HepG2 (cell line): ENCODE measurements around the gene ATXN7L3. TPM values are rescaled to one million over a fixed set of nuclear protein-coding genes. Genes with fewer than 3 reads are reported as not detected.

ENCODE experiments used
- CBX5 ChIP-seq: sonication (generic); formaldehyde crosslinking; IDR thresholded peaks from 2 replicates; pipeline ENCODE4 v1.4.0; 2020; ENCODE audit warnings: missing genetic modification reagents, borderline replicate concordance
- ERF ChIP-seq: IDR thresholded peaks from 2 replicates; pipeline ENCODE4 v1.6.1; 2018; ENCODE audit warnings: missing biosample characterization, missing genetic modification reagents
- FOXK1 ChIP-seq: sonication (generic); formaldehyde crosslinking; IDR thresholded peaks from 2 replicates; pipeline ENCODE4 v1.4.0; 2020; ENCODE audit warnings: low read depth, missing genetic modification reagents, borderline replicate concordance
- GABPA ChIP-seq, 2 experiments: IDR thresholded peaks; 2 replicates each; pipeline ENCODE4 v1.6.1; 2011 to 2016; ENCODE audit warnings: low read depth in 2 of 2, low read length in 1 of 2, missing biosample characterization in 1 of 2, missing genetic modification characterization in 1 of 2
- HINFP ChIP-seq: sonication (generic); formaldehyde crosslinking; IDR thresholded peaks from 2 replicates; pipeline ENCODE4 v1.4.0; 2020; ENCODE audit warnings: low read depth, mild to moderate bottlenecking, missing genetic modification reagents
- JUND ChIP-seq: sonication (generic); formaldehyde crosslinking; IDR thresholded peaks from 2 replicates; pipeline ENCODE4 v1.8.0; 2022; ENCODE audit warnings: mild to moderate bottlenecking, missing genetic modification reagents
- KLF13 ChIP-seq: sonication (generic); formaldehyde crosslinking; IDR thresholded peaks from 2 replicates; pipeline ENCODE4 v1.4.0; 2020; ENCODE audit warnings: mild to moderate bottlenecking, missing genetic modification reagents
- PHF21A ChIP-seq: sonication (generic); formaldehyde crosslinking; IDR thresholded peaks from 2 replicates; pipeline ENCODE4 v1.5.0; 2020; ENCODE audit warnings: mild to moderate bottlenecking, missing genetic modification reagents
- PTBP1 ChIP-seq: fragments of 200-400 bp; formaldehyde crosslinking; IDR thresholded peaks from 2 replicates; pipeline ENCODE4 v1.6.1; 2018; ENCODE audit warnings: low read length, low read depth; ENCODE audit not compliant: poor library complexity, severe bottlenecking
- SP2 ChIP-seq: sonication (generic); formaldehyde crosslinking; IDR thresholded peaks from 2 replicates; pipeline ENCODE4 v1.5.1; 2020; ENCODE audit warnings: mild to moderate bottlenecking, missing genetic modification reagents
- TEAD3 ChIP-seq: optimal IDR thresholded peaks from 2 replicates; pipeline ENCODE3; 2016; ENCODE audit warnings: borderline replicate concordance
- ZEB1 ChIP-seq: IDR thresholded peaks from 2 replicates; pipeline ENCODE4 v1.6.1; 2012; ENCODE audit warnings: mild to moderate bottlenecking, low read depth, inconsistent platforms; ENCODE audit not compliant: insufficient replicate concordance
- ZFP90 ChIP-seq: sonication (generic); formaldehyde crosslinking; IDR thresholded peaks from 2 replicates; pipeline ENCODE4 v1.8.0; 2022; ENCODE audit warnings: missing genetic modification reagents, mild to moderate bottlenecking, inconsistent platforms, borderline replicate concordance
- ZHX2 ChIP-seq, 2 experiments: sonication (generic) in 1 of 2; formaldehyde crosslinking in 1 of 2; IDR thresholded peaks; 2 replicates each; pipeline versions ENCODE4 v1.6.1 to v1.9.0; 2014 to 2022; ENCODE audit warnings: antibody characterized with exemption in 1 of 2, borderline replicate concordance in 1 of 2, inconsistent platforms in 1 of 2, low read depth in 1 of 2, missing genetic modification reagents in 1 of 2
- polyA plus RNA-seq, 8 experiments: library from polyadenylated mRNA; depleted of rRNA in 3 of 8; stranded (reverse) in 7 of 8; unstranded in 1 of 8; fragments of >200 nt; fragmentation: Illumina TruSeq in 4 of 8; extraction: Trizol in 4 of 8; gene quantifications; 2 replicates each; pipeline versions ENCODE4 v1.2.1 to v1.2.3, GENCODE V29; 2011 to 2016; ENCODE audit warnings: low read depth in 4 of 8, missing spikeins in 1 of 8, mixed read lengths in 1 of 8; ENCODE audit not compliant: insufficient read depth in 1 of 8
- total RNA-seq, 5 experiments: library from RNA; depleted of rRNA; stranded (reverse); fragments of >200 nt; fragmentation: Illumina TruSeq; extraction: Trizol; gene quantifications; 2 replicates each; pipeline ENCODE4 v1.2.3, GENCODE V29; 2016; ENCODE audit warnings: low read depth in 1 of 5
- TF ChIP-seq, protein P1 (sequence below): sonication (generic); formaldehyde crosslinking; IDR thresholded peaks from 2 replicates; pipeline ENCODE4 v1.5.1; 2020; ENCODE audit warnings: mild to moderate bottlenecking, missing genetic modification reagents, borderline replicate concordance

ATXN7L3 gene
- total and polyA plus RNA-seq, 2 of the 13 experiments (the other 11 are each of a cell fraction or from before 2014, with no cell fraction given): 44.5 to 59.1 TPM

GRCh38 chr17:44220213-44221083 lies 20.8 kb upstream of the ATXN7L3 start (continued):
- TF ChIP-seq GABPA (IDR thresholded peaks at IDR 0.05; ENCODE audit: low read depth, low read length) (no peak), GABPA (CRISPR knock-in tag; IDR thresholded peaks at IDR 0.05; ENCODE audit: low read depth) (no peak), ZHX2 (IDR thresholded peaks at IDR 0.05; ENCODE audit: low read depth) (no peak), ZHX2 (CRISPR knock-in tag; IDR thresholded peaks at IDR 0.05; ENCODE audit: borderline replicate concordance) (no peak), KLF13 (CRISPR knock-in tag) (no peak), PTBP1 (peak; percentile 60), CBX5 (no peak), SP2 (no peak), HINFP (CRISPR knock-in tag) (no peak), ZFP90 (CRISPR knock-in tag) (peak; percentile 75), JUND (no peak), PHF21A (CRISPR knock-in tag) (no peak), ERF (CRISPR knock-in tag) (no peak), FOXK1 (CRISPR knock-in tag) (0 out of 2 replicates have a peak, but pooled peaks have one; percentile 19), TEAD3 (CRISPR knock-in tag) (no peak), ZEB1 (no peak)
- TF ChIP-seq, protein P1, sequence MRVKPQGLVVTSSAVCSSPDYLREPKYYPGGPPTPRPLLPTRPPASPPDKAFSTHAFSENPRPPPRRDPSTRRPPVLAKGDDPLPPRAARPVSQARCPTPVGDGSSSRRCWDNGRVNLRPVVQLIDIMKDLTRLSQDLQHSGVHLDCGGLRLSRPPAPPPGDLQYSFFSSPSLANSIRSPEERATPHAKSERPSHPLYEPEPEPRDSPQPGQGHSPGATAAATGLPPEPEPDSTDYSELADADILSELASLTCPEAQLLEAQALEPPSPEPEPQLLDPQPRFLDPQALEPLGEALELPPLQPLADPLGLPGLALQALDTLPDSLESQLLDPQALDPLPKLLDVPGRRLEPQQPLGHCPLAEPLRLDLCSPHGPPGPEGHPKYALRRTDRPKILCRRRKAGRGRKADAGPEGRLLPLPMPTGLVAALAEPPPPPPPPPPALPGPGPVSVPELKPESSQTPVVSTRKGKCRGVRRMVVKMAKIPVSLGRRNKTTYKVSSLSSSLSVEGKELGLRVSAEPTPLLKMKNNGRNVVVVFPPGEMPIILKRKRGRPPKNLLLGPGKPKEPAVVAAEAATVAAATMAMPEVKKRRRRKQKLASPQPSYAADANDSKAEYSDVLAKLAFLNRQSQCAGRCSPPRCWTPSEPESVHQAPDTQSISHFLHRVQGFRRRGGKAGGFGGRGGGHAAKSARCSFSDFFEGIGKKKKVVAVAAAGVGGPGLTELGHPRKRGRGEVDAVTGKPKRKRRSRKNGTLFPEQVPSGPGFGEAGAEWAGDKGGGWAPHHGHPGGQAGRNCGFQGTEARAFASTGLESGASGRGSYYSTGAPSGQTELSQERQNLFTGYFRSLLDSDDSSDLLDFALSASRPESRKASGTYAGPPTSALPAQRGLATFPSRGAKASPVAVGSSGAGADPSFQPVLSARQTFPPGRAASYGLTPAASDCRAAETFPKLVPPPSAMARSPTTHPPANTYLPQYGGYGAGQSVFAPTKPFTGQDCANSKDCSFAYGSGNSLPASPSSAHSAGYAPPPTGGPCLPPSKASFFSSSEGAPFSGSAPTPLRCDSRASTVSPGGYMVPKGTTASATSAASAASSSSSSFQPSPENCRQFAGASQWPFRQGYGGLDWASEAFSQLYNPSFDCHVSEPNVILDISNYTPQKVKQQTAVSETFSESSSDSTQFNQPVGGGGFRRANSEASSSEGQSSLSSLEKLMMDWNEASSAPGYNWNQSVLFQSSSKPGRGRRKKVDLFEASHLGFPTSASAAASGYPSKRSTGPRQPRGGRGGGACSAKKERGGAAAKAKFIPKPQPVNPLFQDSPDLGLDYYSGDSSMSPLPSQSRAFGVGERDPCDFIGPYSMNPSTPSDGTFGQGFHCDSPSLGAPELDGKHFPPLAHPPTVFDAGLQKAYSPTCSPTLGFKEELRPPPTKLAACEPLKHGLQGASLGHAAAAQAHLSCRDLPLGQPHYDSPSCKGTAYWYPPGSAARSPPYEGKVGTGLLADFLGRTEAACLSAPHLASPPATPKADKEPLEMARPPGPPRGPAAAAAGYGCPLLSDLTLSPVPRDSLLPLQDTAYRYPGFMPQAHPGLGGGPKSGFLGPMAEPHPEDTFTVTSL (CRISPR knock-in tag): no peak
